Measurements from ENCODE around the gene PAPOLA.

The PAPOLA gene

GRCh38 chr14:96584199-96584906 lies 82.2 kb downstream of the PAPOLA start:
- Histone ChIP-seq H3K9ac (ENCODE audit: low read length) (no peak overlapping the region), H2AFZ (ENCODE audit: low read depth, low read length, severe bottlenecking) (no peak overlapping the region), H3F3A (ENCODE audit: insufficient read depth) (no peaks in the 10 kb centered on the region), H3K9me2 (replicated peaks; ENCODE audit: insufficient read depth, low read length) (no peaks in the 10 kb centered on the region), H3K9me3 (ENCODE audit: insufficient read depth, low read length) (no peaks in the 10 kb centered on the region), H3K36me3 (ENCODE audit: low read length) (no peaks in the 10 kb centered on the region), H3K79me2 (ENCODE audit: insufficient read depth, low read length) (no peaks in the 10 kb centered on the region), H3K27ac (ENCODE audit: low read depth, low read length) (no peak overlapping the region), H3K4me3 (ENCODE audit: insufficient read depth, low read length, poor library complexity, severe bottlenecking) (no peak overlapping the region), H3K27me3 (ENCODE audit: low read length) (no peaks in the 10 kb centered on the region), H3K4me2 (ENCODE audit: low read depth, low read length, poor library complexity, severe bottlenecking) (no peak overlapping the region), H4K20me1 (ENCODE audit: low read depth, low read length) (no peaks in the 10 kb centered on the region)
- TF ChIP-seq EZH2phosphoT487 (conservative IDR thresholded peaks at IDR 0.05; ENCODE audit: low read length), result no peak
- TF ChIP-seq, protein P1, sequence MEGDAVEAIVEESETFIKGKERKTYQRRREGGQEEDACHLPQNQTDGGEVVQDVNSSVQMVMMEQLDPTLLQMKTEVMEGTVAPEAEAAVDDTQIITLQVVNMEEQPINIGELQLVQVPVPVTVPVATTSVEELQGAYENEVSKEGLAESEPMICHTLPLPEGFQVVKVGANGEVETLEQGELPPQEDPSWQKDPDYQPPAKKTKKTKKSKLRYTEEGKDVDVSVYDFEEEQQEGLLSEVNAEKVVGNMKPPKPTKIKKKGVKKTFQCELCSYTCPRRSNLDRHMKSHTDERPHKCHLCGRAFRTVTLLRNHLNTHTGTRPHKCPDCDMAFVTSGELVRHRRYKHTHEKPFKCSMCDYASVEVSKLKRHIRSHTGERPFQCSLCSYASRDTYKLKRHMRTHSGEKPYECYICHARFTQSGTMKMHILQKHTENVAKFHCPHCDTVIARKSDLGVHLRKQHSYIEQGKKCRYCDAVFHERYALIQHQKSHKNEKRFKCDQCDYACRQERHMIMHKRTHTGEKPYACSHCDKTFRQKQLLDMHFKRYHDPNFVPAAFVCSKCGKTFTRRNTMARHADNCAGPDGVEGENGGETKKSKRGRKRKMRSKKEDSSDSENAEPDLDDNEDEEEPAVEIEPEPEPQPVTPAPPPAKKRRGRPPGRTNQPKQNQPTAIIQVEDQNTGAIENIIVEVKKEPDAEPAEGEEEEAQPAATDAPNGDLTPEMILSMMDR (IDR thresholded peaks at IDR 0.05; ENCODE audit: insufficient read depth, low read length, poor library complexity, severe bottlenecking), result peak; percentile 40

GRCh38 chr14:96584907-96585671 lies 82.9 kb downstream of the PAPOLA start:
- no peaks in the 10 kb centered on the region for H3K9me2 ChIP-seq (replicated peaks; ENCODE audit: insufficient read depth, low read length)
- no peaks in the 10 kb centered on the region for H3K79me2 ChIP-seq (ENCODE audit: insufficient read depth, low read length)
- H3K9me3 ChIP-seq (ENCODE audit: insufficient read depth, low read length), result no peaks in the 10 kb centered on the region
- H3K27ac ChIP-seq (ENCODE audit: low read depth, low read length), result no peak overlapping the region
- no peak overlapping the region for H3K9ac ChIP-seq (ENCODE audit: low read length)
- TF ChIP-seq EZH2phosphoT487 (conservative IDR thresholded peaks at IDR 0.05; ENCODE audit: low read length), result no peak
- TF ChIP-seq, protein P1 (IDR thresholded peaks at IDR 0.05; ENCODE audit: insufficient read depth, low read length, poor library complexity, severe bottlenecking), result no peak
- no peak overlapping the region for H3K4me3 ChIP-seq (ENCODE audit: insufficient read depth, low read length, poor library complexity, severe bottlenecking)
- no peaks in the 10 kb centered on the region for H4K20me1 ChIP-seq (ENCODE audit: low read depth, low read length)
- no peak overlapping the region for H3K4me2 ChIP-seq (ENCODE audit: low read depth, low read length, poor library complexity, severe bottlenecking)
- H3K27me3 ChIP-seq (ENCODE audit: low read length), result no peaks in the 10 kb centered on the region
- no peaks in the 10 kb centered on the region for H3F3A ChIP-seq (ENCODE audit: insufficient read depth)
- H2AFZ ChIP-seq (ENCODE audit: low read depth, low read length, severe bottlenecking), result no peak overlapping the region
- H3K36me3 ChIP-seq (ENCODE audit: low read length), result no peaks in the 10 kb centered on the region

GRCh38 chr14:96585672-96586013 lies 83.5 kb downstream of the PAPOLA start:
- TF ChIP-seq, protein P1 (IDR thresholded peaks at IDR 0.05; ENCODE audit: insufficient read depth, low read length, poor library complexity, severe bottlenecking), result no peak

More at GRCh38 chr14:96585672-96586013, 83.5 kb downstream of the PAPOLA start:
- no peaks in the 10 kb centered on the region for H3K36me3 ChIP-seq (ENCODE audit: low read length)
- no peaks in the 10 kb centered on the region for H4K20me1 ChIP-seq (ENCODE audit: low read depth, low read length)
- no peaks in the 10 kb centered on the region for H3K9me3 ChIP-seq (ENCODE audit: insufficient read depth, low read length)
- H3K9ac ChIP-seq (ENCODE audit: low read length), result no peak overlapping the region
- H3K27me3 ChIP-seq (ENCODE audit: low read length), result no peaks in the 10 kb centered on the region
- H3K9me2 ChIP-seq (replicated peaks; ENCODE audit: insufficient read depth, low read length), result no peaks in the 10 kb centered on the region
- H3F3A ChIP-seq (ENCODE audit: insufficient read depth), result no peaks in the 10 kb centered on the region
- H2AFZ ChIP-seq (ENCODE audit: low read depth, low read length, severe bottlenecking), result no peak overlapping the region
- no peak overlapping the region for H3K4me2 ChIP-seq (ENCODE audit: low read depth, low read length, poor library complexity, severe bottlenecking)
- H3K79me2 ChIP-seq (ENCODE audit: insufficient read depth, low read length), result no peaks in the 10 kb centered on the region
- no peak overlapping the region for H3K27ac ChIP-seq (ENCODE audit: low read depth, low read length)
- H3K4me3 ChIP-seq (ENCODE audit: insufficient read depth, low read length, poor library complexity, severe bottlenecking), result no peak overlapping the region
